Measurements from ENCODE around the gene USP21.

Gene USP21

GRCh38 chr1:161193561-161194235 lies 34.4 kb downstream of the USP21 start:
- TF ChIP-seq CTCF (IDR thresholded peaks at IDR 0.05; ENCODE audit: low read depth, low read length) = no peak
- no peak overlapping the region for H3K4me3 ChIP-seq (ENCODE audit: low read depth, low read length)

- H3K4me3 ChIP-seq (ENCODE audit: low read depth, low read length) = no peak overlapping the region
- TF ChIP-seq CTCF (IDR thresholded peaks at IDR 0.05; ENCODE audit: low read depth, low read length) = no peak
Observed at GRCh38 chr1:161195171-161195570, 35.9 kb downstream of the USP21 start.

- TF ChIP-seq CTCF (IDR thresholded peaks at IDR 0.05; ENCODE audit: low read depth, low read length) = no peak
Observed at GRCh38 chr1:161196111-161196510, 36.8 kb downstream of the USP21 start.

GRCh38 chr1:161196521-161197451 lies 37.5 kb downstream of the USP21 start:
- no peak overlapping the region for H3K4me3 ChIP-seq (ENCODE audit: low read depth, low read length)

More at GRCh38 chr1:161196111-161196510, 36.8 kb downstream of the USP21 start:
- H3K4me3 ChIP-seq (ENCODE audit: low read depth, low read length) = no peak overlapping the region

GRCh38 chr1:161197560-161198193 lies 38.4 kb downstream of the USP21 start:
- TF ChIP-seq CTCF (IDR thresholded peaks at IDR 0.05; ENCODE audit: low read depth, low read length) = no peak
- no peak overlapping the region for H3K4me3 ChIP-seq (ENCODE audit: low read depth, low read length)

More at GRCh38 chr1:161196521-161197451, 37.5 kb downstream of the USP21 start:
- no peak for TF ChIP-seq CTCF (IDR thresholded peaks at IDR 0.05; ENCODE audit: low read depth, low read length)

GRCh38 chr1:161198194-161198896 lies 39.0 kb downstream of the USP21 start:
- TF ChIP-seq CTCF (IDR thresholded peaks at IDR 0.05; ENCODE audit: low read depth, low read length) = no peak
- no peak overlapping the region for H3K4me3 ChIP-seq (ENCODE audit: low read depth, low read length)
